ENCODE measurements around the gene ACBD4. TPM values are rescaled to one million over a fixed set of nuclear protein-coding genes. Genes with fewer than 3 reads are reported as not detected.

The ACBD4 gene
- total RNA-seq, 1 experiment from 2014 or later: 7.7 TPM

- in situ Hi-C loops (cut with HindIII; ENCODE audit: low pct_unique_long_range_greater_than_20kb, low sequenced_read_pairs) (no loop called here), intact Hi-C loops (cut with micrococcal nuclease; ENCODE audit: unreplicated experiment) (no loop called here)
- Histone ChIP-seq H3K9me3 (ENCODE audit: control insufficient read depth, insufficient read depth, low read depth, low read length) (no peaks in the 10 kb centered on the region), H3K4me3 (ENCODE audit: low read depth in 2 of 2, low read length in 2 of 2) (0 out of 4 replicates have a peak overlapping the region, but pooled peaks of 1 of the 2 experiments have one; percentile 74), H3K4me1 (ENCODE audit: control insufficient read depth, insufficient read depth, low read length) (peaks cover 52% of the 10 kb centered on the region), H3K27ac (ENCODE audit: low read length) (peak overlapping the region; percentile 83), H3K36me3 (ENCODE audit: control insufficient read depth, insufficient read depth, low read length) (no peaks in the 10 kb centered on the region; the same call in 1 of the 2 replicates), H3K27me3 (ENCODE audit: control insufficient read depth, insufficient read depth, low read length) (no peaks in the 10 kb centered on the region)
- TF ChIP-seq CTCF (IDR thresholded peaks at IDR 0.05): no peak
- no peak for TF ChIP-seq REST (IDR thresholded peaks at IDR 0.05; ENCODE audit: insufficient read depth in 1 of 2, low read depth in 2 of 2, low read length in 1 of 2)
- no TSS peak for BruUV-seq (replicated peaks)
- no peak for ATAC-seq
- DNase-seq (ENCODE audit: low read depth, low spot score): no peak
- ChIA-PET CTCF (no interaction called here), POLR2A (no interaction called here)
Measured at GRCh38 chr17:45128989-45129388, 6.5 kb upstream of the ACBD4 start.

- DNase-seq (ENCODE audit: low read depth, low spot score) (no peak), ATAC-seq (no peak; the same call in 1 of the 2 replicates)
- H3K36me3 ChIP-seq (ENCODE audit: control insufficient read depth, insufficient read depth, low read length): no peaks in the 10 kb centered on the region; the same call in 1 of the 2 replicates
- no peaks in the 10 kb centered on the region for H3K9me3 ChIP-seq (ENCODE audit: control insufficient read depth, insufficient read depth, low read depth, low read length)
- H3K27me3 ChIP-seq (ENCODE audit: control insufficient read depth, insufficient read depth, low read length): no peaks in the 10 kb centered on the region
- in situ Hi-C loops (cut with HindIII; ENCODE audit: low pct_unique_long_range_greater_than_20kb, low sequenced_read_pairs) (no loop called here), intact Hi-C loops (cut with micrococcal nuclease; ENCODE audit: unreplicated experiment) (no loop called here)
- TF ChIP-seq POLR2AphosphoS5 (IDR thresholded peaks at IDR 0.05; ENCODE audit: low read depth, low read length) (no peak), REST (IDR thresholded peaks at IDR 0.05; ENCODE audit: insufficient read depth in 1 of 2, low read depth in 2 of 2, low read length in 1 of 2) (no peak), CTCF (IDR thresholded peaks at IDR 0.05) (no peak), SIN3A (IDR thresholded peaks at IDR 0.05; ENCODE audit: borderline replicate concordance, insufficient read depth, low read depth, low read length) (no peak), TCF7L2 (IDR thresholded peaks at IDR 0.05; ENCODE audit: low read depth, low read length) (no peak)
- peak overlapping the region; percentile 83 for H3K27ac ChIP-seq (ENCODE audit: low read length)
- peak overlapping the region in 1 of 2 experiments; percentile 74; a peak in 3 of 4 replicates for H3K4me3 ChIP-seq (ENCODE audit: low read depth in 2 of 2, low read length in 2 of 2)
- ChIA-PET CTCF (no interaction called here), POLR2A (no interaction called here)
- no TSS peak for BruUV-seq (replicated peaks)
- H3K4me1 ChIP-seq (ENCODE audit: control insufficient read depth, insufficient read depth, low read length): peaks cover 47% of the 10 kb centered on the region
Measured at GRCh38 chr17:45129426-45129939, 6.0 kb upstream of the ACBD4 start.

All from Panc1 (cell line).